ENCODE results near the gene HNRNPUL2.
"Not testable (repeated sequence)": the region's sequence is repeated elsewhere in the genome, so short reads cannot be mapped to it uniquely, and the experiment has no call there.

Gene HNRNPUL2

DNA sequence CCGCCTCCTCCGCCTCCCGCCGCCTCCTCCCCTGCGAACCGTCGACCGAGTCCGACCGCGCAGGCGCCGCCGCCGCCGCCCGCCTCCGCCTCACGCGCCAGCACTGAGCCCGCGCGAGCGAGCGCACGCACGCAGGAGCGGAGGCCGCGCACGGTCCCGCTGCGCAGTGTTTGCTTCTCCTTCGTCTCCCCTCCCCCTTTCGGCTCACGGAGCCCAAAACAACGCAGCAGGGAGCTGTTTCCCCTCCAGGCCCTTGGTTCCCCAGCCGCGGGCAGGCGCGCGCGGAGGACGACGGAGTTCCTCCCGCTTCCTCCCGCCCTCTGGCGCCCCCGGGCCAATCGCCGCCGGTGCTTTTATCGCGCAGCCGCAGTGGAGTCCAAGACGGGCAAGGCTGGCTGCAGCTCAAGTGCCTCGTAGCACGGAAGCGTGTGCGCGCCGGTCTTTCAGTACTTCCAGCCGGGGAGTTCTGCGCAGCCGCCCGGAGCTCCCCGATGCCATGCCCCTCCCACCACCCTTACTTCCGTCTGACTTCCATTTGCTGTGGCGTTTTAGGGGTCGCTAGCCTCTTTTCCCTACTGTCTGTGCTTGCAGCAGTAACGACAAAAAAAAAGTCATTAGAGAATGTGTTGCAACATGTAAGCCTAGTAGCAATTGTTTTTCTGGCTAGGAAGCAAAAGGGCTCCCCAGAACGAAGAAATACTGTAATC lies at the start of gene HNRNPUL2:
TSS of gene HNRNPUL2 (minus strand) at position 293 of the 707 bp plus-strand sequence. CDS start 301 bp downstream, outside the sequence.
- DNase-seq (ENCODE audit: low read depth): peak; percentile 98

DNA sequence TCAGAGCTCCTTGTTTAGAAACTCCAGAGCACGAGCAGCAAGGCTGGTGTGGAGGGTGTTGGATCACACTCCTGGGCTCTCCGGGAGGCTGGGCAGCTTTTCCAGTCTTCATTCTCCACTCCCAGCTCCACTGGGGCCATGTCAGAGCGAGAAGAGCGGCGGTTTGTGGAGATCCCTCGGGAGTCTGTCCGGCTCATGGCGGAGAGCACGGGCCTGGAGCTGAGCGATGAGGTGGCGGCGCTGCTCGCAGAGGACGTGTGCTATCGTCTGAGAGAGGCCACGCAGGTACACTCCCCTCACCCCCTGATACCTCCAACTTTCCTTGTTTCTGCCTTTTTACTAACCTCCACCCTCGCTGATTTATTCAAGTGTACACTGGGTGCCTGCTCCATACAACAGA lies 48.4 kb upstream of the HNRNPUL2 start:
- no peak for DNase-seq (ENCODE audit: low read depth)

DNA sequence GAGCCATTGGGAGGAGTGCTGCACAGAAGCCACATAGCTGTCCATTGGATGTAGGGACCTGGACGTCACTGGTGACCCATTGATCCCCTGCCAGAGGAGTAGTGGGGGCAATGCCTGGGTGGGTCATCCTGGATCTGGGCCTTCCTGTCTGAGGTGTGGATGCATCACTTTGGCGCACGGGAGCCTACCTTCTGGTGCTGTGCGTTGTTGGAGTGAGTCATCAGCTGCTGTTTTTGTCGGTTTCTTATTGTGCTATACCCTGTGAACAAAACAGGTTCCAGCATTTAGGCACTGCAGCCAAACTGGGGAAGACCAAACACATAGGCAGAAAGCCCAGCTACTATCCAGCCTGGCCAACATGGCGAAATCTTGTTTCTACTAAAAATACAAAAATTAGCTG lies 47.1 kb upstream of the HNRNPUL2 start:
- DNase-seq (ENCODE audit: low read depth): no peak

DNA sequence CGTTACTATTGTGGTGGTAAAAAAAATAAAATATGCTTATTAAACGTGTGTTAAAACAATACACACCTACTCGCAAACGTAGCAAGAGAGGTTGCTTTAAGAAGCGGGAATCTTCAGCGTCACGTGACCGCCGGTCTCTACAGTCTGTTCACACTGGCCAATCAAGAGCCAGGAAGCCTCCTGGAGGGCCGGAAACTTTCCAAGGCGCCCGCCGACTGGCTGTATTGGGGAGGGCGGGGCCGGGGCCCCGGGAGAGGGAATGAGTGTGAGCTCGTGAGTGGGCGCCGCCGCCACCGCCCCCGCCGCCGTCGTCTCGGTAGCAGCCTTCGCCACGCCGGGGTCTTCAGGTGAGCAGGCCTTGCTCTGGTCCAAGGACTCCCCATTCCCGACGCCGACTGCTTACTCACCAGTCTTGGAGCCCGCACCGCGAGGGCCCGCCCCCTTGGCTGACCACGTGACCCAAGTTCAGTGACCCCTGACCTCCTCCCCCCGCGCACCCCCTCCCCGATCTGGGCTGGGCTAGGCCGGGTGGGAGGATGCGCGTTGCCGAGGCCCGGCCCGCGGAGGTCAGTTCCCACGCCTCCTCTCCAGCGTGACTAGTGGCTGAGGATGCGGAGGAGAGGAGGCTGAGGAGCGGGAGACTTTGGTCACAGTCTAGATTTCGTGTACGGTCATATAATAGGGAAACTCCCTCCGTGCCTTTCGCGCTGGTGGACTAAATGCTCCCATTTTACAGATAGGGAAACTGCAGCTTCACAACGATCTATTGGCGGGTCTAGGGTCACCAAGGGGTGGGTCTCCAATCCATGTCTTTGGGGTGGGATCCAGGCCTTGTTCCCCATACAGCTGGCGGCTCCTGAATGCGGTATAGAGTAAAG lies 44.1 kb upstream of the HNRNPUL2 start, which contains the start of gene TAF6L:
TSS of gene TAF6L (plus strand) at position 253 of the 878 bp plus-strand sequence. CDS start 4,388 bp downstream, outside the sequence.
- peak; percentile 91 for DNase-seq (ENCODE audit: low read depth)

DNA sequence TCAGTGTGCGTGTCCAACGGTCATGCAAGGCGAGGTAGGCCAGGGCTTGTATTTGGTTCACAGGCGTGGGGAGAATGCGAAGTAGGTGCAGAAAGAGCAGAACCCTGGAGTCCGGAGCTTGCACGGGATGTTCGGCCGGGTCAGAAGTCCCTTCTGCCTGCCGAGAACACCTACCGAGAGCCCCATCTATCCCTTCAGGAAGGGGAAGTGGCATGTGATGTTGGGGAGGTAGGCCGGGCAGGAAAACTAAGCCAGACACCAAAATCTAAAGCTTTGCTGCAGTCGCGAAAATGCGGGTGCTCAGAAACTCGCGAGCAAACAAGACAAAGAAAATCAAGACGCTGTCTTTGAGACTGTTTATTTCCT lies 43.5 kb upstream of the HNRNPUL2 start:
- no peak for DNase-seq (ENCODE audit: low read depth)

DNA sequence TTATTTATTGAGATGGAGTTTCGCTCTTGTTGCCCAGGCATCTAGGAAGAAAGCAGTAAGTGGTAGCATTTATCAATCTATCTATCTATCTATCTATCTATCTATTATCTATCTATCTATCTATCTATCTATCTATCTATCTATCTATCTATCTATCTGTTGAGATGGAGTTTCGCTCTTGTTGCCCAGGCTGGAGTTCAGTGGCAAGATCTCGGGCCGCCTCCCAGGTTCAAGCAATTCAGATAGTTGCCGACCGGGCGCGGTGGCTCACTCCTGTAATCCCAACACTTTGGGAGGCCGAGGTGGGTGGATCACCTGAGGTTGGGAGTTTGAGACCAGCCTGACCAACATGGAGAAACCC lies 33.6 kb upstream of the HNRNPUL2 start:
- DNase-seq (ENCODE audit: low read depth): not testable (repeated sequence)

DNA sequence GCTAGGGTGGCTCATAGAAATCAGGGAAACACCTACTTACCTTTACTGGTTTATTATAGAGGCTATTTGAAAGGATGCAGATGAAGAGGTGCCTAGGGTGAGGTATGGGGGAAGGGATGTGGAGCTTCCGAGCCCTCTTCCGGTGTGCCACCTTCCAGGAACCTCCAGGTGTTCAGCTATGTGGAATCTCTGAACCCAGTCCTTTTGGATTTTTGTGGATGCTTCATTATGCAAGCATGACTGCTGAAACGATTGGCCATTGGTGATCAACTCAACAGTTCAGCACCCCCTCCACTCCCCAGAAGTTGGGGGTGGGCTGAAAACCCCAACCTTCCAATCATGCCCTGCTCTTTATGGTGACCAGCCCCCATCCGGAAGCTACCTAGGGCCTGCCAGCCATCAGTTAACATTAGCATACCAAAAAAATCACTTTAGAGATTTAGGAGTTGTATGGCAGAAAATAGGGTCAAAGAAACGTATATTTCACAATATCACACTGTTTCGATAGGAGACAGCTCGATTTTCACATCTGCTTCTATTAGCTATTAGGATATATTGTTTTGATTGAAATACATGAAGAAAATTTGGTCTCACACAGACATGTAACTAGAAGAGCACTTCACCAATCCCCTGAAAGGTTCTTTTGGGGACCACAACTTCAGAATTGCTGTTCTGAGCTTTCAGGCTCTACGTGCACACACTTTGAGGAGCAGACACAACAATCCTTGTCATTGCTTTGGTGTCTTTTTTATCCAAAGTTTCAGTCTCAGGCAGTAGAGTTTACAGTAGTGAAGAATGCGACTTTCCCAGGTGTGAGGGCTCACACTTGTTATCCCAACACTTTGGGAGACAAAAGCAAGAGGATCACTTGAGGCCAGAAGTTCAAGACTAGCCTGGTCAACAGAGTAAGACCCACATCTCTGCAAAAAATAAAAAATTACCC lies 30.9 kb upstream of the HNRNPUL2 start:
- no peak for DNase-seq (ENCODE audit: low read depth)

DNA sequence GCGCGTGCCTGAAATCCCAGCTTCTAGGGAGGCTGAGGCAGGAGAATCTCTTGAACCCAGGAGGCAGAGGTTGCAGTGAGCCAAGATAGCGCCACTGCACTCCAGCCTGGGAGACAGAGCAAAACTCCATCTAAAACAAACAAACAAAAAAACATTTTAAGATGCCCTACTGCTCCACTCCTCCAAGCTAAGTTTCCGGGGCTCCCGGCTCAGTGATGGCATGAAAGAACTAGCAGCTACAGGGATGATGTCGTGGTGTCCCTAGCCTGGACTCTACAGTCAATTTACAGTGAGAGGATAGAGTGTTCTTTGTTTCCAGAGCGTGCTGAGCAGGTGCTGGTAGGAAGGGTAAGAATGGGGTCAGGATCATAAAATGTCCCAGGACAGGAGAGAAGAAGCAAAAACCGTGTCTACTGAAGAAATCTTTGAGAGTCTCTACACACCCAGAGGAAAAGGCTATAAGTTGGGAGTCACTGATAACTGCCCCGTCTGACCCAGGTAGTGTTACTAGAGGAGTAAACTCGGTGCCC lies 27.9 kb upstream of the HNRNPUL2 start:
- no peak for DNase-seq (ENCODE audit: low read depth)

DNA sequence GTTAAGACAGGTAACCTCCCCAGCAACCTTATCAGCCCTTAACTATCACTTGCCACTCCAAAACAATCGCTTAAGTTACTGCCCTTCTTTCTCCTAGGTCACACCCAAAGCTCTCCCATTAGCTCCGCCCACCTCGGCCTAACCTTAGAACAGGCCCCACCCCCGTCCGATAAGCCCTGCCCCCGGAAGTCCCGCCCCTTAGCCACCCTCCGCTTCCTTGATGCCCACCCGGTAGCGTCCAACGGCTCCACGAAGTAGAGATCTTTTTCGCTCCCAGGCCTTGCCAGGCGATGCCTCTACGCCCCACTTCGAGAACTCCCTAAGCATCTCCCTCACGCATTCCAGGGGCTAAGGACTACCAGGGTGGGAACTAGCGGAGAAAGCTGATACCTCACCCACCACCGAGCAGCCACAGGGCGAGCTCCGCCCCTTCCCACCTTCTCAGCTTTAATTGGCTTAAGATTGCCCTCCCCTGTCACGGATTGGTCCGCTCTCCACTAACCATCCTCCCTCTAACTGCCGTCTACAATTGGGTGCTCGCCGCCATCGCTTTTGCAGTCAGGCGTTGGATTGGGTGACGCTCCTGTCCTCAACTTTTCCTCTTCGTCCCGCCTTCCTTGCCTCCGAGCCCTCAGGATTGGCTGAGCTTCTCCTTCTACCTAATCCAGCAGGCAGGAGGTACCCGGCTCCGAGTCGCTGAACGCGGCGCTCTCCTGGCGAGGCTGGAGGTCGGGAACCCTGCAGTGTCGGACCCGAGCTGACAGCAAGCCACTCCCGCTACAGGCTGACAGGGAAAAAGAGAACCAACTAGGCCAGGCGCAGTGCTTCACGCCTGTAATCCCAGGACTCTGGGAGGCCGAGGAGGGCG lies 26.7 kb upstream of the HNRNPUL2 start, which contains the start of gene ZBTB3:
TSS of gene ZBTB3 (minus strand) at position 425 of the 868 bp plus-strand sequence. CDS start 496 bp downstream, outside the sequence.
- peak; percentile 90 for DNase-seq (ENCODE audit: low read depth)

DNA sequence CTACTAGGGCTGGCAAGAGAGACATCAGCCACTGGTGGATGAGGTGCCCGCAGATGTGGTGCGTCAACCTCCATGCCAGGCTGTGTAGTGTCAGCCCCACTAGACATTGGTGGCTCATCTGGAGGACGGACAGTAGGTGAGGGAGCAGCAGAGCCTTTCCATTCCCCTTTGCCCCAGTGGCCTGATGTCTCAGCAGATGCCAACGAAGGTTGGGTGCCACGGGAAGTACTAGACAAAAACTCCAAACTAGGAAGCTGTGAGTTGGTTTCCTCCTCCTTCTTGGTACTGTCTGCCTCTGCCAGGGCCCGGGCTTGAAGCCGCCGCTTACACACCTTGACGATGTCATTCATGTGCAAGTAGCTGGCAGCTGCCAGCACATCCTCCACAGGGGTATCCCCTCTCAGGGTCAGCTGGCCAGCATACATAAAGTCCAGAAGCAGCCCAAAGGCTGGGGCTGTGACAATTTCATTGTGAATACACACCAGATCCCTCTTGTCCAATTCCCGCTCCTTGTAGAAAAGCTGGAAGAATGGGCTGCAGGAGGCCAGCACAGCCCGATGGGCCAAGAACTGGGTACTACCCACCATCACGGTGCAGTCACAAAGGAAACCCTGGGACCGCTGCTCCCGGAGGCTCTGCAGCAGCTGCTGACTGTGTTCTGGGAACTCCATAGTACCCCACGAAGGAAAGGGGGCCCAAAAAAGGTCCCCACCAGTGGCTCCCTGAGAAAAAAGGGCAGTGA lies 25.9 kb upstream of the HNRNPUL2 start:
- DNase-seq (ENCODE audit: low read depth): no peak

DNA sequence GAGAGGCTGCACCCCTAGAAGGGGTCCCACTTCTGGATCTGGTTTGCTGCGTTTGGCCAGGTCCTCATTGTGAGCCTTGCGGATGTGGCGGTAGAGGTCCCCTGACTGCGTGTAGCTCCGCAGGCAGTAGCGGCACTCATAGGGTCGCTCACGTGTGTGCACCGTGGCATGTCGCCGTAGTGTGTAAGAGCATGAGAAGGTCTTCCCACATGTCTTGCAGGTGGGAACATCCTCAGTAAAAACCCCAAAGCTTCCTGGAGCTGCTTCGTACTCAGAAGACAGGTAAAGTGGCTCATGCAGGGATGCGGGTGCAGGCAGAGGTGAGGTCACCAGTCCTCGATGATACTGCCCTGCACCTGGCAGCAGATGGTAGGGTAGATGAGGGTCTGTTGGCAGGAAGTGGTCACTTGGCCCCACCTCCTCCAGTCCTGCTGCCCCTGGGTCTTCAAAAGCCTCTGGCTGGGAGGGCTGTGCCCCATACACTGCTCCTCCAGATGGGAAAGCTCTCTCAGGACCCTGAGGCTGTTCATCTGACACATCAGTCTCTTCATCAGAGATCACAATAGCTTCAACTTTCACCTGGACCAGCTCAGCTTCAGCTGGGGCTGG lies 25.0 kb upstream of the HNRNPUL2 start:
- no peak for DNase-seq (ENCODE audit: low read depth)

DNA sequence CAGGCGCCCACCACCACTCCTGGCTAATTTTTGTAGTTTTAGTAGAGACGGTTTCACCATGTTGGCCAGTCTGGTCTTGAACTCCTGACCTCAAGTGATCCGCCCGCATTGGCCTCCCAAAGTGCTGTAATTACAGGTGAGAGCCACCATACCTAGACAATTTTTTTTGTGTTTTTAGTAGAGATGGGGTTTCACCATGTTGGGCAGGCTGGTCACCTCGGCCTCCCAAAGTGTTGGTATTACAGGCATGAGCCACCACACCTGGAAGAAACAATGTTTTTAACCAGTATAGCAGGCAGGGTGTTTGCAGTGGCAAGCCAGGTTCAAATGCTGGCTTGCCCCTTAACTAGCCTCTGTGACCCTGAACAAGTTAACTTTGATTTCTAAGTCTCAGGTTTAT lies 22.7 kb upstream of the HNRNPUL2 start:
- DNase-seq (ENCODE audit: low read depth): not testable (repeated sequence)

DNA sequence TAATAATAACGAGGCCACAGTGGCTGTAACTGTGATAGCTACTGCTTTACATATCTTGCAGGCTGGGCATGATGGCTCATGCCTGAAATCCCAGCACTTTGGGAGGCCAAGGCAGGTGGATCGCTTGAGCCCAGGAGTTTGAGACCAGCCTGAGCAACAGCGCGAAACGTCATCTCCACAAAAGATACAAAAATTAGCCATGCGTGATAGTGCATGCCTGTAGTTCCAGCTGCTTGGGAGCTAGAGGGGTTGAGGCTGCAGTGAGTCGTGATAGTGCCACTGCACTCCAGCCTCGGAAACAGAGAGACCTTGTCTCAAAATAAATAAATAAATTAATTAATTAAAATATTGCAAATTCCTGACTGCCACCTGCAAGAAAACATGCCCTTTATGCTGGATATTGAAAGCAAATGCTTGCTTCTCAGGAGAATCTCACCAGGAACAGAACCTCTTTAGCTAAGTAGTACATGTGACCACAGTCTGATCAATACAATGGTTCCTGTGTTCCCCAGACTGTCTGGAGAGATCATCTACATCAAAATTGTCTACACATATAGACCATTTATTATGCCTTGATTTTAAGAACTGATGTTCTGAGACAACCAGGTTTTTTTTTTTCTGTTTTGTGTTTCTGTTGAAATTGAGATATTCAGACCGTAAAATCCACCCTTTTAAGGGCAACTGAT lies 20.4 kb upstream of the HNRNPUL2 start:
- no peak for DNase-seq (ENCODE audit: low read depth)

DNA sequence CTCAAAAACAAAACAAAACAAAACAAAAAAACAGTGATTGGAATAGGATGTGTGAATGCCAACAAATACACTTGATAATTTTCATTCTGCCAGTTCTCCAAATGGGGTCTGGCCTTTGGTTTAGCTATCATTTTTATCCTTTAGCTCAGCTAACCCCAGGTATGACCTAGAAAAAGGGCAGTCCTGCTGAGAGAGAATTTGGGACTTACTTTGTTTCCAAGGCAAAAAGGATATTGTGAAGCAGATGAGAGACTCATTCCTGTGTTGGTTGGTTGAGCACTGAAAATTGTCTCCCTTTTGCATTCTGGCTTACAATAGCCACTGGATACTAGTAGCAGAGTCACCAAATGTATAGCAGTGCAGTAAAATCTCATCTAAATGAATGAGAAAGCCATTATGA lies 9.9 kb upstream of the HNRNPUL2 start:
- no peak for DNase-seq (ENCODE audit: low read depth)

DNA sequence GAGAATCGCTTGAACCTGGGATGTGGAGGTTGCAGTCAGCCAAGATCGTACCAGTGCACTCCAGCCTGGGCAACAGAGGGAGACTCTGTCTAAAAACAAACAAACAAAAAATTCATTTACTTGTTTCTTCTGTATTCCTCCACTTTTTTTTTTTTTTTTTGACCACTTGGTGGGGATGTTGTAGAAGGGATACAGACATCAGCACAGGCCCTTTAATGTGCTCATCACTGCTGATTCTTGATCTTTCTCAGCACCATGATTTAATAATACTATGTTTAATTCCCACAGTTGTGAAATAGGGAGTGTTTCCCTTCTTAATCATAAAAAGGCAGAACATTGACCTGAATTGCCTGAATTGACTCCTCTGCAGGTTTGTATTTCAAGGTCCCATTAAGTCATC lies 5.6 kb upstream of the HNRNPUL2 start:
- DNase-seq (ENCODE audit: low read depth): no peak

DNA sequence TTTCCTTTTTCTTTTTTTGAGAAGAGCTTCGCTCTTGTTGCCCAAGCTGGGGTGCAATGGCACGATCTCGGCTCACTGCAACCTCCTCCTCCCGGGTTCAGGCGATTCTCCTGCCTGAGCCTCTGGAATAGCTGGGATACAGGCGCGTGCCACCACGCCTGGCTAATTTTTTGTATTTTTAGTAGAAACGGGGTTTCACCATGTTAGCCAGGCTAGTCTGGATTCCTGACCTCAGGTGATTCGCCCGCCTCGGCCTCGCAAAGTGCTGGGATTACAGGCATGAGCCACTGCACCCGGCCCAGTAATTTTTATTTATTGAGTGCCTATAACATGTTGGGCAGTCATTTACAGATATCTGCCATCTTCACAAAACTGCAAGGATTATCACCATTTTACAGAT lies 2.8 kb upstream of the HNRNPUL2 start:
- not testable (repeated sequence) for DNase-seq (ENCODE audit: low read depth)

DNA sequence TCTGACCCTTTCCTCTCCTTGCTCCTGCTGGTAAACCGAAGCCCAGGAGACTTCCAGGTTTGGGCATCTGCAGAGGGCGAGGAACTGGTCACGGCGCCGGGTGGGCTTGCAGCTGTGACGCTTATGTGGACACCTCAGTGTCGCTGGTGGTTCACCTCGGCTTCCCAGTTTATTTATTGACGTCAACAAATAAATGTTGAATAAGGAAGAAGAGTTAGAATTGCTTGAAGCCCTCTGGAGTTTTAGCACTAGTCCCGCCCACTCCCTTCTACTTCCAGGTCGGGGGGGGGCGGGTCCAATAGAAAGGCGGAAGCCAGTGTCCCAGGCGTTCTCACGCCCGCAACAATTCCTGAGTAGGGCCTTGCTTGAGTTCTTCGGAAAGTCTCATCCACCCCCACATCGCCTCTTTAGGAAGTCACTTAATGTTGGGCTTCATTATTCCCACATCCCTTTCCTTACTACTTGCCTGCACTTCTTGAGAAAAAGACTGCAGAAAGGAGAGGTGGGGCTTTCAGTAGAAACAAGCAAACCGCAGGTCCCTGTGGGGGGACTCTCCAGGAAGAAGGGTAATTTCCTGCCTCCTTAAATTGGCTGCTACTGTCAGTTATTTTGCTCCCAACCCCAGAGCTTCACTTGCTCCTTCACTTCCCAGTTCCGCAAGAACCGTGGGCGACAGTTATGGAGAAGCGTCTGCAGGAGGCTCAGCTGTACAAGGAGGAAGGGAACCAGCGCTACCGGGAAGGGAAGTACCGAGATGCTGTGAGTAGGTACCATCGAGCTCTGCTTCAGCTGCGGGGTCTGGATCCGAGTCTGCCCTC lies 1.1 kb upstream of the HNRNPUL2 start, which contains the start of gene TTC9C:
TSS of gene TTC9C (plus strand) at position 316 of the 818 bp plus-strand sequence. CDS start at position 679, 363 bp downstream.
- DNase-seq (ENCODE audit: low read depth): peak; percentile 67

DNA sequence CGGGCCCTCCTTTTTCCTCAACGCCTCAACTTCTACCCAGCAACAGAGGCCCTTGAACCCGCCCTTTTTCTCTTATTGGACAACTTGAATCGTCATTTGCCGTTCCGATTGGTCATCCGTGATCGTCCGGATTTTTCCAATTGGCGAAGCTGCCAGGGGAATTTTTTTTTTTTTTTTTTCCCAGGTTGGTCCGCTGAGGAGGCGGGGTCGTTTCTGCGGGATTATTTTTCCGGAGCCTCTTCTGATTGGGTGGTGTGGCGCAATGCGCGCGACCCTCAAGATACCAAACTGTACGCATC lies 564 bp upstream of the HNRNPUL2 start:
- peak; percentile 63 for DNase-seq (ENCODE audit: low read depth)
